ENCODE measurements around the gene WAPL. TPM values are rescaled to one million over a fixed set of nuclear protein-coding genes. Genes with fewer than 3 reads are reported as not detected.

Gene WAPL
- total RNA-seq, 3 donors from 2014 or later = 32.9 to 37.2 (median 34.0) TPM

DNA sequence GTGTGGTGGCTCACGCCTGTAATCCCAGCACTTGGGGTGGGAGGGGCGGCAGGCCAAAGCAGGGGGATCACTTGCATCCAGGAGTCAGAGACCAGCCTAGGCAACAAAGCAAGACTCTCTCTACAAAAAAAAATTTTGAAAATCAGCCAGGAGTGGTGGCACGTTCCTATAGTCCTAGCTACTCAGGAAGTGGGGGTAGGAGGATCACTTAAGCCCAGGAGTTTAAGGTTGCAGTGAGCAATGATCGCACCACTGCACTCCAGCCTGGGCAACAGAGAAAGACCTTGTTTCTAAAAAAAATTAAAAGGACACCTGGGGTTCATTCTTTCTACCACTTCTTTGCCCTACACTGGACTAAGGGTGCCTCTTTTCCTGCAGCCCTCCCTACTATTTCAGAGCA, 15.1 kb downstream of the WAPL start:
- no peaks in the 10 kb centered on the region for H3K36me3 ChIP-seq (ENCODE audit: low read depth)
- intact Hi-C loops (cut with DNase I, micrococcal nuclease) = no loop called here
- DNase-seq (no peak), ATAC-seq (no peak)
- H3K4me1 ChIP-seq (ENCODE audit: low read depth) = no peaks in the 10 kb centered on the region
- no peak overlapping the region for H3K4me3 ChIP-seq
- no peaks in the 10 kb centered on the region for H3K9me3 ChIP-seq
- TF ChIP-seq, protein P1, sequence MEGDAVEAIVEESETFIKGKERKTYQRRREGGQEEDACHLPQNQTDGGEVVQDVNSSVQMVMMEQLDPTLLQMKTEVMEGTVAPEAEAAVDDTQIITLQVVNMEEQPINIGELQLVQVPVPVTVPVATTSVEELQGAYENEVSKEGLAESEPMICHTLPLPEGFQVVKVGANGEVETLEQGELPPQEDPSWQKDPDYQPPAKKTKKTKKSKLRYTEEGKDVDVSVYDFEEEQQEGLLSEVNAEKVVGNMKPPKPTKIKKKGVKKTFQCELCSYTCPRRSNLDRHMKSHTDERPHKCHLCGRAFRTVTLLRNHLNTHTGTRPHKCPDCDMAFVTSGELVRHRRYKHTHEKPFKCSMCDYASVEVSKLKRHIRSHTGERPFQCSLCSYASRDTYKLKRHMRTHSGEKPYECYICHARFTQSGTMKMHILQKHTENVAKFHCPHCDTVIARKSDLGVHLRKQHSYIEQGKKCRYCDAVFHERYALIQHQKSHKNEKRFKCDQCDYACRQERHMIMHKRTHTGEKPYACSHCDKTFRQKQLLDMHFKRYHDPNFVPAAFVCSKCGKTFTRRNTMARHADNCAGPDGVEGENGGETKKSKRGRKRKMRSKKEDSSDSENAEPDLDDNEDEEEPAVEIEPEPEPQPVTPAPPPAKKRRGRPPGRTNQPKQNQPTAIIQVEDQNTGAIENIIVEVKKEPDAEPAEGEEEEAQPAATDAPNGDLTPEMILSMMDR (IDR thresholded peaks at IDR 0.05) = no peak

DNA sequence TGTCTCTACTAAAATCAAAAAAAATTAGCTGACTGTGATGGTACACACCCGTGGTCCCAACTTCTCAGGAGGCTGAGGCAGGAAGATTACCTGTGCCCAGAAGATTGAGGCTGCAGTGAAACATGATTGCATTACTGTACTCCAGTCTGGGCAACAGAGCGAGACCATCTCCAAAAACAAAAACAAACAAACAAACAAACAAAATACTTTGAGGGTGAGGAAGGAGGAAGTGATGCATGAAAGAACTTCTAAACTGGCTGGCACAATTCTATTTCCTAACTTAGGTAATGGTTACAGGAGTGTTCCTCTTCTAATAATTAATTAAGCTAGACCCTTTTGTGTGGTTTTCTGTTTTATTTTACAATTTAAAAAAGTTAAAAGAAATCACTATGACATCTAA, 15.5 kb downstream of the WAPL start:
- Histone ChIP-seq H3K9me3 (no peaks in the 10 kb centered on the region), H3K4me3 (no peak overlapping the region), H3K4me1 (ENCODE audit: low read depth) (no peaks in the 10 kb centered on the region), H3K36me3 (ENCODE audit: low read depth) (no peaks in the 10 kb centered on the region)
- intact Hi-C loops (cut with DNase I, micrococcal nuclease) = no loop called here
- no peak for DNase-seq
- TF ChIP-seq, protein P1 (IDR thresholded peaks at IDR 0.05) = no peak
- ATAC-seq = no peak

DNA sequence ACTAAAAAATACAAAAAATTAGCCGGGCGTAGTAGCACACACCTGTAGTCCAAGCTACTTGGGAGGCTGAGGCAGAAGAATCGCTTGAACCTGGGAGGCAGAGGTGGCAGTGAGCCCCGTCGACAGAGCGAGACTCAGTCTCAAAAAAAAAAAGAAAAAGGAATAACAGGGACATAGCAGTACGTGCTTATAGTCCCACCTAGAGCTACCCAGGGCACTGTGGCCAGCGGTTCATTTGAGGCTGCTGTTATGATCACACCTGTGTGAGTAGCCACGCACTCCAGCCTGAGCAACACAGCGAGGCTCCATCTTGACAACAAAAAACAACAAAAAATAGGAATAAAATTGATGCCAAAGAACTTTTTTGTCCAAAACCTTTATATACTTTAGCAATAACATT, 17.1 kb downstream of the WAPL start:
- no peaks in the 10 kb centered on the region for H3K4me1 ChIP-seq (ENCODE audit: low read depth)
- H3K4me3 ChIP-seq = no peak overlapping the region
- H3K9me3 ChIP-seq = no peaks in the 10 kb centered on the region
- intact Hi-C loops (cut with DNase I, micrococcal nuclease) = no loop called here
- H3K36me3 ChIP-seq (ENCODE audit: low read depth) = no peaks in the 10 kb centered on the region
- DNase-seq (no peak), ATAC-seq (no peak)
- TF ChIP-seq, protein P1 (IDR thresholded peaks at IDR 0.05) = no peak

DNA sequence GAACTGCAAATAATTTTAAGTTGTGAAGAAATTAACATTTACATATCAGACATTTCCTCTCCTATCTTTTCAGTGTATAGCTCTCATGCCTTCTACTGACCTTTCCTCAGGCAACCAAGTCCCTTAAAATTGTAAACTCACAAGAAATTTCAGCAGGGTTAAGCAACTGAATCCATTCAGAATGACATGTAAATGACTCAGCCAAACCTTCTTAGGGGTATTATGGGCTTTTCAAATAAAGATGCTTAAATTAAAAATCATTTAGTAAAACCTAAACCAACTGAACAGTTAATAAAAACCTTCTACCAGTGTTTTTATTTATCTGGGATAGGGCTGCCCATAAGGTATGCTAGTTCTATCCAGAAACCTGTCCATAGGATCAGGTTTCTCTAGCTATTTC, 20.7 kb downstream of the WAPL start:
- no peaks in the 10 kb centered on the region for H3K36me3 ChIP-seq (ENCODE audit: low read depth)
- H3K9me3 ChIP-seq = no peaks in the 10 kb centered on the region
- no peak for DNase-seq
- H3K4me1 ChIP-seq (ENCODE audit: low read depth) = no peaks in the 10 kb centered on the region
- intact Hi-C loops (cut with DNase I, micrococcal nuclease) = no loop called here
- no peak for ATAC-seq
- TF ChIP-seq, protein P1 (IDR thresholded peaks at IDR 0.05) = no peak
- no peak overlapping the region for H3K4me3 ChIP-seq

DNA sequence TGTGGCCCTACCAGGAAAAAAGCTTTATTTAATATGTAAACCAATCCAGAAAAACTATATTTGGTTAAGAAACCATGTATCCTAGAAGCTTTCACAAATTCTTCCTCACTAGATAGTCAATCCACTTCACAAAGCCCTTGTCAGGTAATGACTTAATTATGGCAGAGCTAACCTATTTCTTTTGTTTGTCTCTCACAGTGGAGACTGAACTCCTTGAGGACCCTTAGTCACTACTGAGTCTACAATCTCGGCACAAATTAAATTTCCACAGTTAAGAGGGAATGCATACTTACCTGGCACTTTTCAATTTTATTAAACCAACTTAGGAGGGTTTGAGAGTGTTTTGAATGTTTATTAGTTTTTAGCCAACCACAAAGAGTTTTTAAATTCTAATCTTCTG, 23.0 kb downstream of the WAPL start:
- DNase-seq (no peak), ATAC-seq (no peak)
- no peaks in the 10 kb centered on the region for H3K36me3 ChIP-seq (ENCODE audit: low read depth)
- intact Hi-C loops (cut with DNase I, micrococcal nuclease) = no loop called here
- TF ChIP-seq, protein P1 (IDR thresholded peaks at IDR 0.05) = no peak
- no peak overlapping the region for H3K4me3 ChIP-seq
- H3K9me3 ChIP-seq = no peaks in the 10 kb centered on the region
- no peaks in the 10 kb centered on the region for H3K4me1 ChIP-seq (ENCODE audit: low read depth)

DNA sequence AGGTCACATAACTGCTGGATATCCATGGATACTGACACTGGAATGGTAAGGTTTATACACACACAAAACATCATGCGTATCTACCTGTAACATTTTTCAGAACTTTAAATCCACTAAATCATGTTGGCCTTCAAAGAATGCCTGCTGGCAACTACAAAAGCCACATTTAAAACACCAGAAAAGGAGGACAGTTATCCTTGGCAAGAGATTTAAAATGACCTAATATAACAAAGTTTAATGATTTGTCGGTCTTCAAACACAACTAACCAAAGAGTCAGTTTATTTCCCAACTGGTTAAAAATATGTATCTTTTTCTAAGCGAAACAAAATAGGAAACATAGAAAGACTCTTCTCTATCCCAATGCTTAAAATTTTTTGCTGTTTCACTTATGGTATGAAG, 24.0 kb downstream of the WAPL start:
- DNase-seq = no peak
- Histone ChIP-seq H3K36me3 (ENCODE audit: low read depth) (no peaks in the 10 kb centered on the region), H3K4me3 (no peak overlapping the region), H3K4me1 (ENCODE audit: low read depth) (no peaks in the 10 kb centered on the region), H3K9me3 (no peaks in the 10 kb centered on the region)
- TF ChIP-seq, protein P1 (IDR thresholded peaks at IDR 0.05) = no peak
- intact Hi-C loops (cut with DNase I, micrococcal nuclease) = no loop called here
- ATAC-seq = no peak

Data from mucosa of descending colon (tissue), 3 donors.